K562 (cell line): ENCODE measurements around the gene ITGA7. TPM values are rescaled to one million over a fixed set of nuclear protein-coding genes. Genes with fewer than 3 reads are reported as not detected.

Source experiments
- CTBP1 ChIP-seq: fragments of 450-650 bp; IDR thresholded peaks from 2 replicates; pipeline ENCODE4 v1.6.1; 2016; ENCODE audit warnings: borderline replicate concordance
- FOXP4 ChIP-seq: sonication (generic); formaldehyde crosslinking; IDR thresholded peaks from 2 replicates; pipeline ENCODE4 v1.8.0; 2022; ENCODE audit warnings: mild to moderate bottlenecking, missing genetic modification reagents, borderline replicate concordance
- HDAC1 ChIP-seq, 2 experiments: fragments of 450-650 bp; IDR thresholded peaks; 2 replicates each; pipeline ENCODE4 v1.6.1; 2016 to 2017; ENCODE audit warnings: inconsistent platforms in 1 of 2, mild to moderate bottlenecking in 1 of 2, moderate library complexity in 1 of 2
- NEUROD1 ChIP-seq: fragments of 150-350 bp; IDR thresholded peaks from 2 replicates; pipeline ENCODE4 v1.6.1; 2014; ENCODE audit warnings: borderline replicate concordance, low read length, low read depth; ENCODE audit not compliant: partially characterized antibody
- RAD21 ChIP-seq, 2 experiments: fragments of 250-450 bp in 1 of 2; fragments of 450-650 bp in 1 of 2; sonication (Bioruptor Pico) in 1 of 2; formaldehyde crosslinking in 1 of 2; IDR thresholded peaks in 1 of 2; conservative IDR thresholded peaks in 1 of 2; 2 replicates each; pipeline versions ENCODE4 v1.4.0 to v1.8.0; 2020 to 2022; ENCODE audit warnings: mild to moderate bottlenecking in 2 of 2, moderate library complexity in 1 of 2
- RB1 ChIP-seq: fragments of 450-650 bp; IDR thresholded peaks from 2 replicates; pipeline ENCODE4 v1.6.1; 2017; ENCODE audit warnings: low read depth, mild to moderate bottlenecking
- RBM34 ChIP-seq: fragments of 200-400 bp; formaldehyde crosslinking; IDR thresholded peaks from 2 replicates; pipeline ENCODE4 v1.6.1; 2018; ENCODE audit warnings: low read length, borderline replicate concordance; ENCODE audit not compliant: insufficient read depth
- RHOXF2B ChIP-seq: fragments of 250-450 bp; sonication (Bioruptor Pico); conservative IDR thresholded peaks from 2 replicates; pipeline ENCODE4 v1.5.1; 2021
- SIN3A ChIP-seq, 2 experiments: fragments of 150-350 bp in 1 of 2; IDR thresholded peaks; 2 replicates each; pipeline ENCODE4 v1.6.1; 2011 to 2016; ENCODE audit warnings: borderline replicate concordance in 2 of 2, low read depth in 2 of 2, low read length in 2 of 2, mild to moderate bottlenecking in 2 of 2, moderate library complexity in 2 of 2; ENCODE audit not compliant: control insufficient read depth in 1 of 2
- ZNF184 ChIP-seq: sonication (generic); formaldehyde crosslinking; IDR thresholded peaks from 2 replicates; pipeline ENCODE4 v1.5.0; 2020; ENCODE audit warnings: missing genetic modification reagents
- ZNF197 ChIP-seq: fragments of 200-800 bp; sonication (Bioruptor generic); IDR thresholded peaks from 2 replicates; pipeline ENCODE4 v1.6.1; 2016; ENCODE audit warnings: low read depth, missing genetic modification characterization, missing compliant biosample characterization
- polyA plus RNA-seq, 8 experiments: library from polyadenylated mRNA; depleted of rRNA in 4 of 8; stranded (reverse) in 5 of 8; unstranded in 3 of 8; fragments of >200 nt; fragmentation: Nextera tagmentation in 2 of 8; fragmentation: Illumina TruSeq in 1 of 8; extraction: Ambion mirVana in 2 of 8; extraction: Trizol in 1 of 8; gene quantifications; 2 replicates each; pipeline versions ENCODE4 v1.2.1 to v1.2.3, GENCODE V29; 2011 to 2014; ENCODE audit warnings: inconsistent platforms in 1 of 8, missing spikeins in 1 of 8
- total RNA-seq, 7 experiments: library from RNA; depleted of rRNA in 6 of 7; stranded (reverse); fragments of >200 nt in 6 of 7; fragmentation: Illumina TruSeq in 2 of 7; extraction: Trizol in 2 of 7; gene quantifications; 2 replicates each; pipeline versions ENCODE4 v1.2.1 to v1.2.3, GENCODE V29; 2011 to 2021; ENCODE audit warnings: low replicate concordance in 1 of 7
- TF ChIP-seq, protein P1 (sequence below): IDR thresholded peaks from 2 replicates; pipeline ENCODE4 v1.6.1; 2011; ENCODE audit warnings: borderline replicate concordance, low read depth, mild to moderate bottlenecking, moderate library complexity, low read length; ENCODE audit not compliant: insufficient read depth, poor library complexity, severe bottlenecking
- TF ChIP-seq, protein P2 (sequence below): sonication (generic); formaldehyde crosslinking; IDR thresholded peaks from 2 replicates; pipeline ENCODE4 v1.8.0; 2022; ENCODE audit warnings: mild to moderate bottlenecking, missing genetic modification reagents
- TF ChIP-seq, protein P3 (sequence below), 3 experiments: IDR thresholded peaks in 2 of 3; conservative IDR thresholded peaks in 1 of 3; 2 replicates each; pipeline ENCODE4 v1.5.1; 2011 to 2012; ENCODE audit warnings: low read length in 3 of 3, mild to moderate bottlenecking in 3 of 3, control low read depth in 2 of 3, improper control_type of control experiment in 1 of 3, inconsistent platforms in 1 of 3, low read depth in 1 of 3, mixed read lengths in 1 of 3, moderate library complexity in 1 of 3; ENCODE audit not compliant: insufficient read depth in 2 of 3

The ITGA7 gene
- total and polyA plus RNA-seq, 9 of the 15 experiments (the other 6 are each of a cell fraction or from before 2014, with no cell fraction given) = 0.11 to 2.3 (median 0.56) TPM; not detected in 1

DNA sequence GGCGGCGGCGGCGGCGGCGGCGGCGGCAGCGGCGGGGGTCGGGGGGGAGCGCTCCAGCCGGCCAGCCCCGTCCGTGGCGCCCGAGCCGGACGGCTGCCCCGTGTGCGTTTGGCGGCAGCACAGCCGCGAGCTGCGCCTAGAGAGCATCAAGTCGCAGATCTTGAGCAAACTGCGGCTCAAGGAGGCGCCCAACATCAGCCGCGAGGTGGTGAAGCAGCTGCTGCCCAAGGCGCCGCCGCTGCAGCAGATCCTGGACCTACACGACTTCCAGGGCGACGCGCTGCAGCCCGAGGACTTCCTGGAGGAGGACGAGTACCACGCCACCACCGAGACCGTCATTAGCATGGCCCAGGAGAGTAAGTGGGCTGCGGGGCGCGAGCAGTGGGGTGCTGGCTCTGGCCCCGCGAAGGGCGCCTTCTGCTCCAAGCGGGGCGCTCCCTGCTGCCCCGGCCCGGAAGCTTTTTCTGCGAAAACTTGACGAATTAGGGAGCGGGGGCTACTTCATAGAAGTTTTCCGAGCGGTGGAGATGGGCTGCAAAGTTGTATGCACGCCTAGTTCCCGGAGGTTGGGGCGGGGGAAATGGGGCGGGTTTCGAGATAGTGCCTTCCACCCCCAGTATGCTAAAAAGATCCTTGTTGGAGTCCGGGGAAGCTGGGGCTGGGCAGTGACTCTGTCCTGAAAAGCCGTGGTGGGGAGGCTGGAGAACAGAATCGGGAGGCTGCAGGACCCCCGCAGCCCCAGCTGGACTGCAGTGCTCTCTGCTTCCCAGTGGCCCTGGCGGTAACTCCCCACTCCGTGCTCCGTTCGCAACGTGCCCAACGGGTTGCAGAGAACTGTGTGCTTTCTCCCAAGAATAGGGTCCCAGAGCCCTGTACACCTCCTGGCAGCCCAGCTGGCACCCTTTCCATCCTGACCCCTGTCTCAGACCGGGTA lies 36.0 kb upstream of the ITGA7 start (continued):
- TF ChIP-seq, protein P1, sequence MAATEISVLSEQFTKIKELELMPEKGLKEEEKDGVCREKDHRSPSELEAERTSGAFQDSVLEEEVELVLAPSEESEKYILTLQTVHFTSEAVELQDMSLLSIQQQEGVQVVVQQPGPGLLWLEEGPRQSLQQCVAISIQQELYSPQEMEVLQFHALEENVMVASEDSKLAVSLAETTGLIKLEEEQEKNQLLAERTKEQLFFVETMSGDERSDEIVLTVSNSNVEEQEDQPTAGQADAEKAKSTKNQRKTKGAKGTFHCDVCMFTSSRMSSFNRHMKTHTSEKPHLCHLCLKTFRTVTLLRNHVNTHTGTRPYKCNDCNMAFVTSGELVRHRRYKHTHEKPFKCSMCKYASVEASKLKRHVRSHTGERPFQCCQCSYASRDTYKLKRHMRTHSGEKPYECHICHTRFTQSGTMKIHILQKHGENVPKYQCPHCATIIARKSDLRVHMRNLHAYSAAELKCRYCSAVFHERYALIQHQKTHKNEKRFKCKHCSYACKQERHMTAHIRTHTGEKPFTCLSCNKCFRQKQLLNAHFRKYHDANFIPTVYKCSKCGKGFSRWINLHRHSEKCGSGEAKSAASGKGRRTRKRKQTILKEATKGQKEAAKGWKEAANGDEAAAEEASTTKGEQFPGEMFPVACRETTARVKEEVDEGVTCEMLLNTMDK = peak; percentile 25
- TF ChIP-seq FOXP4 (CRISPR knock-in tag) (0 out of 2 replicates have a peak, but pooled peaks have one; percentile 9), RHOXF2B (CRISPR knock-in tag) (no peak), RBM34 (no peak), SIN3A (IDR thresholded peaks at IDR 0.05; ENCODE audit: borderline replicate concordance in 2 of 2, control insufficient read depth in 1 of 2, low read depth in 2 of 2, low read length in 2 of 2) (peak in 1 of 2 experiments; percentile 48; a peak in 1 of 4 replicates), HDAC1 (IDR thresholded peaks at IDR 0.05) (peak in 1 of 2 experiments; percentile 61; a peak in 1 of 4 replicates), CTBP1 (peak; percentile 75; the same call in 1 of the 2 replicates), RAD21 (CRISPR knock-in tag; conservative IDR thresholded peaks at IDR 0.05 in 1 of 2, IDR thresholded peaks at IDR 0.05 in 1 of 2) (peak in 1 of 2 experiments; percentile 32; a peak in 1 of 4 replicates), NEUROD1 (no peak), RB1 (peak; percentile 42; the same call in 1 of the 2 replicates), ZNF184 (no peak), ZNF197 (CRISPR knock-in tag) (no peak)
- TF ChIP-seq, protein P2, sequence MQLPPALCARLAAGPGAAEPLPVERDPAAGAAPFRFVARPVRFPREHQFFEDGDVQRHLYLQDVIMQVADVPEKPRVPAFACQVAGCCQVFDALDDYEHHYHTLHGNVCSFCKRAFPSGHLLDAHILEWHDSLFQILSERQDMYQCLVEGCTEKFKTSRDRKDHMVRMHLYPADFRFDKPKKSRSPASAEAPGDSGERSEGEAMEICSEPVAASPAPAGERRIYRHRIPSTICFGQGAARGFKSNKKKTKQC (CRISPR knock-in tag) = 0 out of 2 replicates have a peak, but pooled peaks have one; percentile 17
- TF ChIP-seq, protein P3, sequence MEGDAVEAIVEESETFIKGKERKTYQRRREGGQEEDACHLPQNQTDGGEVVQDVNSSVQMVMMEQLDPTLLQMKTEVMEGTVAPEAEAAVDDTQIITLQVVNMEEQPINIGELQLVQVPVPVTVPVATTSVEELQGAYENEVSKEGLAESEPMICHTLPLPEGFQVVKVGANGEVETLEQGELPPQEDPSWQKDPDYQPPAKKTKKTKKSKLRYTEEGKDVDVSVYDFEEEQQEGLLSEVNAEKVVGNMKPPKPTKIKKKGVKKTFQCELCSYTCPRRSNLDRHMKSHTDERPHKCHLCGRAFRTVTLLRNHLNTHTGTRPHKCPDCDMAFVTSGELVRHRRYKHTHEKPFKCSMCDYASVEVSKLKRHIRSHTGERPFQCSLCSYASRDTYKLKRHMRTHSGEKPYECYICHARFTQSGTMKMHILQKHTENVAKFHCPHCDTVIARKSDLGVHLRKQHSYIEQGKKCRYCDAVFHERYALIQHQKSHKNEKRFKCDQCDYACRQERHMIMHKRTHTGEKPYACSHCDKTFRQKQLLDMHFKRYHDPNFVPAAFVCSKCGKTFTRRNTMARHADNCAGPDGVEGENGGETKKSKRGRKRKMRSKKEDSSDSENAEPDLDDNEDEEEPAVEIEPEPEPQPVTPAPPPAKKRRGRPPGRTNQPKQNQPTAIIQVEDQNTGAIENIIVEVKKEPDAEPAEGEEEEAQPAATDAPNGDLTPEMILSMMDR (IDR thresholded peaks at IDR 0.05 in 2 of 3, conservative IDR thresholded peaks at IDR 0.05 in 1 of 3; ENCODE audit: insufficient read depth in 2 of 3, low read depth in 1 of 3, low read length in 3 of 3) = peak in 2 of 3 experiments; percentile 28 to 46; a peak in 2 of 6 replicates
